ENCODE measurements around the gene SLC37A3. TPM values are rescaled to one million over a fixed set of nuclear protein-coding genes. Genes with fewer than 3 reads are reported as not detected.

The SLC37A3 gene
- total RNA-seq, 1 experiment from 2014 or later, result 25.5 TPM

DNA sequence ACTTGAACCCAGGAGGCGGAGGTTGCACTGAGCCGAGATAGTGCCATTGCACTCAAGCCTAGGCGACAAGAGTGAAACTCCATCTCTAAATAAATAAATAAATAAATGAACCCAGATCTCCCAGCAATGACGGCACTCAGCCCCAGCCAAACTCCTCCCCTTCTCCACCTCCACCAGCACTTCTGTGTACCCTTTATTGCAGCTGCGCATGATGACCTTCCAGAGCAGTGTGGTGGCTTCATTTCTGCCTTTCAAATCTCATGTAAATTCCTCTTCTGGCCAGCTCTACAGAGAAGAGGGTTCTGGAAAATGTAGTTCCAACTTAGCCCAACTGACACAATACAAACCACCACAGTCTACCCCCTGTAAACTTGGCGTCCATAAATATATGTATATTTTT lies 108.5 kb downstream of the SLC37A3 start:
- no peaks in the 10 kb centered on the region for H3K27me3 Mint-ChIP-seq (ENCODE audit: insufficient read depth, unreplicated experiment)
- CTCF ChIA-PET, result interaction anchor here (0.8 to 1.1 kb wide), 2 partner anchors 37 to 954 kb away, joined by 3 to 4 read pairs; no protein-coding TSS in a partner anchor
- POLR2A ChIA-PET, result no interaction called here
- no peak overlapping the region for H3K4me3 Mint-ChIP-seq (ENCODE audit: unreplicated experiment)
- TF ChIP-seq, protein P1, sequence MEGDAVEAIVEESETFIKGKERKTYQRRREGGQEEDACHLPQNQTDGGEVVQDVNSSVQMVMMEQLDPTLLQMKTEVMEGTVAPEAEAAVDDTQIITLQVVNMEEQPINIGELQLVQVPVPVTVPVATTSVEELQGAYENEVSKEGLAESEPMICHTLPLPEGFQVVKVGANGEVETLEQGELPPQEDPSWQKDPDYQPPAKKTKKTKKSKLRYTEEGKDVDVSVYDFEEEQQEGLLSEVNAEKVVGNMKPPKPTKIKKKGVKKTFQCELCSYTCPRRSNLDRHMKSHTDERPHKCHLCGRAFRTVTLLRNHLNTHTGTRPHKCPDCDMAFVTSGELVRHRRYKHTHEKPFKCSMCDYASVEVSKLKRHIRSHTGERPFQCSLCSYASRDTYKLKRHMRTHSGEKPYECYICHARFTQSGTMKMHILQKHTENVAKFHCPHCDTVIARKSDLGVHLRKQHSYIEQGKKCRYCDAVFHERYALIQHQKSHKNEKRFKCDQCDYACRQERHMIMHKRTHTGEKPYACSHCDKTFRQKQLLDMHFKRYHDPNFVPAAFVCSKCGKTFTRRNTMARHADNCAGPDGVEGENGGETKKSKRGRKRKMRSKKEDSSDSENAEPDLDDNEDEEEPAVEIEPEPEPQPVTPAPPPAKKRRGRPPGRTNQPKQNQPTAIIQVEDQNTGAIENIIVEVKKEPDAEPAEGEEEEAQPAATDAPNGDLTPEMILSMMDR (IDR thresholded peaks at IDR 0.05; ENCODE audit: unreplicated experiment), result no peak
- no peak for DNase-seq (ENCODE audit: unreplicated experiment)
- no peak overlapping the region for H3K27ac Mint-ChIP-seq (ENCODE audit: low read depth, unreplicated experiment)
- no peaks in the 10 kb centered on the region for H3K9me3 Mint-ChIP-seq (ENCODE audit: unreplicated experiment)
- BruUV-seq (replicated peaks), result no TSS peak
- H3K4me1 Mint-ChIP-seq (ENCODE audit: insufficient read depth, unreplicated experiment), result no peaks in the 10 kb centered on the region
- intact Hi-C loops (cut with micrococcal nuclease), result no loop called here
- H3K36me3 Mint-ChIP-seq (ENCODE audit: insufficient read depth, unreplicated experiment), result no peaks in the 10 kb centered on the region

DNA sequence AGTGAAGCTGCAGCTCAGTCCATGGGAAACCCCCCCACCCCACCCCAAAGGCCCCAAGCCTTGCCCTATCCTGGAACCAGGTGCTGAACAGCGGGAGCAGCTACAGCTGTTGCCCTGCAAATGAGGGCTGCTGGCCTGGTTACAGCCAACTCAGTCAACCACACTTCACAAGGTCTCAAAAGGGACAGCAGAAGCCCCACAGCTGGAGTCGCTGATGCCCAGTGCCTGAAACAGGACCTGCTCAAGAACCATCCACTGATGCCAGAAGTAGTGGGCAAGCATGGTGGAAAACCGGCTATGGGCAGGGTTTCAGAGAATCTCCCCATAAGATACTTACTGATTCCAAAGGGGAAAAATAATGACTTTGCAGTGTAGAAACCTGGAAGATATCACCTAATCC lies 110.3 kb downstream of the SLC37A3 start:
- H3K4me1 Mint-ChIP-seq (ENCODE audit: insufficient read depth, unreplicated experiment), result no peaks in the 10 kb centered on the region
- no TSS peak for BruUV-seq (replicated peaks)
- intact Hi-C loops (cut with micrococcal nuclease), result no loop called here

DNA sequence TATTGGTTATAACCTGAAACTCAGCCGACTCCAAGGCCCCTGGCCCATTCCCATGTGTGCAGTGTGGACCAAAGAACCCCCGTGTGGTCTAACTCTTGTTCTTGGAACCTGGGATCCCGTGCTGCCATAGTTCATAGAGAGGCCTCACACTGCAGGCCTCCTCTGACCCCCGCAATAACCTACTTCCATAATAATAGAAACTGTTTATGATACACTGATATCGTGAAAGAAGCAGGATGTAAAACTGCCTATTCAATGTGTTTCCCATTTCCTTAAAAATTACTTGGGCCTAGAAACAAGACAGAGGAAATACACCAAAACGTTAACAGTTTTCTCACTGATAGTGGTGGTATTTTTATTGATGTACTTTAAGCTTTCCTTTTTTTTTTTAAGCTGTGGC lies 112.4 kb downstream of the SLC37A3 start:
- H3K36me3 Mint-ChIP-seq (ENCODE audit: insufficient read depth, unreplicated experiment), result peaks cover 4% of the 10 kb centered on the region

More for the DNA sequence above, 110.3 kb downstream of the SLC37A3 start:
- CTCF ChIA-PET, result no interaction called here
- no peak overlapping the region for H3K4me3 Mint-ChIP-seq (ENCODE audit: unreplicated experiment)
- no peaks in the 10 kb centered on the region for H3K9me3 Mint-ChIP-seq (ENCODE audit: unreplicated experiment)
- H3K27me3 Mint-ChIP-seq (ENCODE audit: insufficient read depth, unreplicated experiment), result no peaks in the 10 kb centered on the region
- peaks cover 4% of the 10 kb centered on the region for H3K36me3 Mint-ChIP-seq (ENCODE audit: insufficient read depth, unreplicated experiment)
- TF ChIP-seq, protein P1 (IDR thresholded peaks at IDR 0.05; ENCODE audit: unreplicated experiment), result no peak
- POLR2A ChIA-PET, result no interaction called here
- DNase-seq (ENCODE audit: unreplicated experiment), result no peak
- H3K27ac Mint-ChIP-seq (ENCODE audit: low read depth, unreplicated experiment), result no peak overlapping the region

DNA sequence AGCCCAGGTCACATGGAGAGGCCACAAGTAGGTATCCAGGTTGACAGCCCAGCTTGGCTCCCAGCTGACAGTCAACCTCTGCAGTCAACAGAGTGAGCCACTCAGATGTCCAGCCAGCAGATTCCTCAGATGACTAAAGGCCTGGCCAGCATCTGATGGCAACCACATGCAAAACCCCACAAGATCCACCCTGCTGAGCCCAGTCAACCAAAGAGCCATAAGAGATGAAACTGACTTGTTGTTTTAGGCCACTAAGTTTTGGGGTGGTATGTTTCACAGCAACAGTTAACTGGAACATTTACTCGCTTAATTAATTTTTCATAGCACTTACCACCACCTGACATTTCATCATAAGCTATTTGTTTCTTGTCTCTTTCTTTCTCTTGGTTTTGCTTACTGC lies 114.3 kb downstream of the SLC37A3 start:
- H3K27me3 Mint-ChIP-seq (ENCODE audit: insufficient read depth, unreplicated experiment), result no peaks in the 10 kb centered on the region
- intact Hi-C loops (cut with micrococcal nuclease), result no loop called here
- H3K27ac Mint-ChIP-seq (ENCODE audit: low read depth, unreplicated experiment), result no peak overlapping the region
- ChIA-PET CTCF (interaction anchor here (0.5 to 1.1 kb wide), 3 partner anchors 10 to 140 kb away, joined by 3 read pairs; no protein-coding TSS in a partner anchor), POLR2A (no interaction called here)
- H3K4me1 Mint-ChIP-seq (ENCODE audit: insufficient read depth, unreplicated experiment), result no peaks in the 10 kb centered on the region
- no peaks in the 10 kb centered on the region for H3K9me3 Mint-ChIP-seq (ENCODE audit: unreplicated experiment)
- no peak for DNase-seq (ENCODE audit: unreplicated experiment)
- peaks cover 4% of the 10 kb centered on the region for H3K36me3 Mint-ChIP-seq (ENCODE audit: insufficient read depth, unreplicated experiment)
- TF ChIP-seq, protein P1 (IDR thresholded peaks at IDR 0.05; ENCODE audit: unreplicated experiment), result no peak
- BruUV-seq (replicated peaks), result no TSS peak
- H3K4me3 Mint-ChIP-seq (ENCODE audit: unreplicated experiment), result no peak overlapping the region

More for the DNA sequence above, 112.4 kb downstream of the SLC37A3 start:
- no peaks in the 10 kb centered on the region for H3K27me3 Mint-ChIP-seq (ENCODE audit: insufficient read depth, unreplicated experiment)
- H3K27ac Mint-ChIP-seq (ENCODE audit: low read depth, unreplicated experiment), result no peak overlapping the region
- ChIA-PET CTCF (interaction anchor here (0.6 kb wide), 1 partner anchor 61 kb away, joined by 4 read pairs; no protein-coding TSS in a partner anchor), POLR2A (interaction anchor here (0.7 kb wide), 1 partner anchor 150 kb away, joined by 3 read pairs; no protein-coding TSS in a partner anchor)
- BruUV-seq (replicated peaks), result no TSS peak
- H3K9me3 Mint-ChIP-seq (ENCODE audit: unreplicated experiment), result no peaks in the 10 kb centered on the region
- intact Hi-C loops (cut with micrococcal nuclease), result no loop called here
- no peak for DNase-seq (ENCODE audit: unreplicated experiment)
- H3K4me3 Mint-ChIP-seq (ENCODE audit: unreplicated experiment), result no peak overlapping the region
- TF ChIP-seq, protein P1 (IDR thresholded peaks at IDR 0.05; ENCODE audit: unreplicated experiment), result no peak
- no peaks in the 10 kb centered on the region for H3K4me1 Mint-ChIP-seq (ENCODE audit: insufficient read depth, unreplicated experiment)

Other genes with a start within 250 kb of the SLC37A3 start
- gene KDM7A, start 221.5 kb downstream of the SLC37A3 start, total RNA-seq (2022), result 12.4 and 14.2 TPM in 2 replicates
- not detected in 2 replicates for gene RAB19, start 5.5 kb upstream of the SLC37A3 start, total RNA-seq (2022)
- gene MKRN1, start 81.0 kb upstream of the SLC37A3 start, total RNA-seq (2022), result 59.8 and 65.5 TPM in 2 replicates
- 0.26 TPM in 1 of 2 replicates, not detected in the other for gene DENND2A, start 242.3 kb upstream of the SLC37A3 start, total RNA-seq (2022)